Measurements from ENCODE around the gene SORBS1. TPM values are rescaled to one million over a fixed set of nuclear protein-coding genes. Genes with fewer than 3 reads are reported as not detected.

SORBS1 gene
- total RNA-seq, 4 donors from 2014 or later: 23.3 to 359 (median 72.2) TPM

GRCh38 chr10:95435548-95436279 lies 125.5 kb downstream of the SORBS1 start:
- H3K27ac ChIP-seq: peak overlapping the region; percentile 6 to 87 (median 82)
- H3K36me3 ChIP-seq: peaks cover 0 to 11% (median 0%) of the 10 kb centered on the region in 3 donors
- 90 to 95% methylated on average over 6 to 7 of the region's 13 CpGs for WGBS, 2 donors
- H3K9me3 ChIP-seq: no peaks in the 10 kb centered on the region
- H3K4me1 ChIP-seq: peaks cover 0 to 68% (median 21%) of the 10 kb centered on the region in 3 donors
- no peak for DNase-seq
- intact Hi-C loops (cut with DNase I): no loop called here
- H3K4me3 ChIP-seq: no peak overlapping the region
- no peak for TF ChIP-seq POLR2A (IDR thresholded peaks at IDR 0.05)
- TF ChIP-seq, protein P1, sequence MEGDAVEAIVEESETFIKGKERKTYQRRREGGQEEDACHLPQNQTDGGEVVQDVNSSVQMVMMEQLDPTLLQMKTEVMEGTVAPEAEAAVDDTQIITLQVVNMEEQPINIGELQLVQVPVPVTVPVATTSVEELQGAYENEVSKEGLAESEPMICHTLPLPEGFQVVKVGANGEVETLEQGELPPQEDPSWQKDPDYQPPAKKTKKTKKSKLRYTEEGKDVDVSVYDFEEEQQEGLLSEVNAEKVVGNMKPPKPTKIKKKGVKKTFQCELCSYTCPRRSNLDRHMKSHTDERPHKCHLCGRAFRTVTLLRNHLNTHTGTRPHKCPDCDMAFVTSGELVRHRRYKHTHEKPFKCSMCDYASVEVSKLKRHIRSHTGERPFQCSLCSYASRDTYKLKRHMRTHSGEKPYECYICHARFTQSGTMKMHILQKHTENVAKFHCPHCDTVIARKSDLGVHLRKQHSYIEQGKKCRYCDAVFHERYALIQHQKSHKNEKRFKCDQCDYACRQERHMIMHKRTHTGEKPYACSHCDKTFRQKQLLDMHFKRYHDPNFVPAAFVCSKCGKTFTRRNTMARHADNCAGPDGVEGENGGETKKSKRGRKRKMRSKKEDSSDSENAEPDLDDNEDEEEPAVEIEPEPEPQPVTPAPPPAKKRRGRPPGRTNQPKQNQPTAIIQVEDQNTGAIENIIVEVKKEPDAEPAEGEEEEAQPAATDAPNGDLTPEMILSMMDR (IDR thresholded peaks at IDR 0.05): no peak
- no peaks in the 10 kb centered on the region for H3K27me3 ChIP-seq

- no peaks in the 10 kb centered on the region for H3K27me3 ChIP-seq
- no peaks in the 10 kb centered on the region for H3K9me3 ChIP-seq
- no peak for DNase-seq
- H3K36me3 ChIP-seq: peaks cover 0 to 11% (median 0%) of the 10 kb centered on the region in 3 donors
- H3K4me3 ChIP-seq: no peak overlapping the region
- TF ChIP-seq POLR2A (IDR thresholded peaks at IDR 0.05): no peak
- TF ChIP-seq, protein P1 (IDR thresholded peaks at IDR 0.05): no peak
- WGBS, 2 donors: 75 to 81% methylated on average over 9 of the region's 9 CpGs
- peak overlapping the region; percentile 40 to 87 (median 82) for H3K27ac ChIP-seq
- H3K4me1 ChIP-seq: peaks cover 0 to 71% (median 25%) of the 10 kb centered on the region in 3 donors
- intact Hi-C loops (cut with DNase I): loop anchor here (5.0 kb wide), 1 partner anchor 168 kb away; no protein-coding TSS in a partner anchor
Measured at GRCh38 chr10:95434583-95434982, 126.6 kb downstream of the SORBS1 start.

- Histone ChIP-seq H3K9me3 (no peaks in the 10 kb centered on the region), H3K4me3 (no peak overlapping the region), H3K4me1 (peaks cover 0 to 94% (median 39%) of the 10 kb centered on the region in 3 donors), H3K27me3 (no peaks in the 10 kb centered on the region), H3K36me3 (peaks cover 0 to 9% (median 0%) of the 10 kb centered on the region in 3 donors), H3K27ac (peak overlapping the region in 3 of 4 donors; percentile 29 to 87 (median 83))
- intact Hi-C loops (cut with DNase I): loop anchor here (5.0 kb wide), 1 partner anchor 170 kb away; no protein-coding TSS in a partner anchor
- TF ChIP-seq POLR2A (IDR thresholded peaks at IDR 0.05): no peak
- TF ChIP-seq, protein P1 (IDR thresholded peaks at IDR 0.05): no peak
- DNase-seq: no peak
- WGBS, 2 donors: 60 to 80% methylated on average over 1 to 4 of the region's 4 CpGs
Measured at GRCh38 chr10:95431900-95432342, 129.2 kb downstream of the SORBS1 start.

- 15 to 16% methylated on average over 8 to 12 of the region's 12 CpGs for WGBS, 2 donors
- Histone ChIP-seq H3K27ac (peak overlapping the region; percentile 56 to 87 (median 74)), H3K27me3 (no peaks in the 10 kb centered on the region), H3K9me3 (no peaks in the 10 kb centered on the region), H3K4me3 (no peak overlapping the region), H3K4me1 (peaks cover 0 to 97% (median 38%) of the 10 kb centered on the region in 3 donors), H3K36me3 (peaks cover 0 to 4% (median 0%) of the 10 kb centered on the region in 3 donors)
- DNase-seq: no peak
- no peak for TF ChIP-seq POLR2A (IDR thresholded peaks at IDR 0.05)
- TF ChIP-seq, protein P1 (IDR thresholded peaks at IDR 0.05): peak; percentile 89 to 96 (median 93)
- intact Hi-C loops (cut with DNase I): loop anchor here (5.0 kb wide), 1 partner anchor 172 kb away; no protein-coding TSS in a partner anchor
Measured at GRCh38 chr10:95430231-95430951, 130.8 kb downstream of the SORBS1 start.
